C4-2B (cell line): ENCODE results near the gene TM4SF18.

ENCODE experiments used
- H3K27ac ChIP-seq: fragments of 450-650 bp; 2 replicates; pipeline ENCODE4 v1.5.1; 2017
- ZFX ChIP-seq: fragments of 450-650 bp; IDR thresholded peaks from 2 replicates; pipeline ENCODE4 v1.6.1; 2017
- TF ChIP-seq, protein P1 (sequence below): fragments of 450-650 bp; conservative IDR thresholded peaks from 2 replicates; pipeline ENCODE4 v1.5.1; 2017; ENCODE audit warnings: mild to moderate bottlenecking

Gene TM4SF18

DNA sequence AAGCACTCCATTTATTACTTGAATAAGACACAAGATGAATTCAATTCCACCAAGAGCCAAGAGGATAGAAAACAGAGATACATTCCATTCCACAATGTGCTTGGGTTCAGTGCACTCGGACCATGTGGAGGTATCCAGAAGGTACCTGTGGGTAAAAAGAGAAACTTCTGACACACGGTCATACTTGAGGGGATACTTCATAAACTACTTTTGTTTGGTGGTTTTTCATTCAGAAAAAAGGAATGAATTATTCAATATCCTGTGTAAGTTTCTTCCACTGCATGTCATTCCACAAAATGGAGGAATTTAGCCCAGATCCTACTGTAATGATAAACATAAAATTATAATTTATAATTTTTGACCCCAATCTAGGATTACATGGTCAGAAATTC, 38.3 kb upstream of the TM4SF18 start:
- TF ChIP-seq, protein P1, sequence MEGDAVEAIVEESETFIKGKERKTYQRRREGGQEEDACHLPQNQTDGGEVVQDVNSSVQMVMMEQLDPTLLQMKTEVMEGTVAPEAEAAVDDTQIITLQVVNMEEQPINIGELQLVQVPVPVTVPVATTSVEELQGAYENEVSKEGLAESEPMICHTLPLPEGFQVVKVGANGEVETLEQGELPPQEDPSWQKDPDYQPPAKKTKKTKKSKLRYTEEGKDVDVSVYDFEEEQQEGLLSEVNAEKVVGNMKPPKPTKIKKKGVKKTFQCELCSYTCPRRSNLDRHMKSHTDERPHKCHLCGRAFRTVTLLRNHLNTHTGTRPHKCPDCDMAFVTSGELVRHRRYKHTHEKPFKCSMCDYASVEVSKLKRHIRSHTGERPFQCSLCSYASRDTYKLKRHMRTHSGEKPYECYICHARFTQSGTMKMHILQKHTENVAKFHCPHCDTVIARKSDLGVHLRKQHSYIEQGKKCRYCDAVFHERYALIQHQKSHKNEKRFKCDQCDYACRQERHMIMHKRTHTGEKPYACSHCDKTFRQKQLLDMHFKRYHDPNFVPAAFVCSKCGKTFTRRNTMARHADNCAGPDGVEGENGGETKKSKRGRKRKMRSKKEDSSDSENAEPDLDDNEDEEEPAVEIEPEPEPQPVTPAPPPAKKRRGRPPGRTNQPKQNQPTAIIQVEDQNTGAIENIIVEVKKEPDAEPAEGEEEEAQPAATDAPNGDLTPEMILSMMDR = no peak
- no peak for TF ChIP-seq ZFX
- peak overlapping the region; percentile 28; the same call in 1 of the 2 replicates for H3K27ac ChIP-seq

DNA sequence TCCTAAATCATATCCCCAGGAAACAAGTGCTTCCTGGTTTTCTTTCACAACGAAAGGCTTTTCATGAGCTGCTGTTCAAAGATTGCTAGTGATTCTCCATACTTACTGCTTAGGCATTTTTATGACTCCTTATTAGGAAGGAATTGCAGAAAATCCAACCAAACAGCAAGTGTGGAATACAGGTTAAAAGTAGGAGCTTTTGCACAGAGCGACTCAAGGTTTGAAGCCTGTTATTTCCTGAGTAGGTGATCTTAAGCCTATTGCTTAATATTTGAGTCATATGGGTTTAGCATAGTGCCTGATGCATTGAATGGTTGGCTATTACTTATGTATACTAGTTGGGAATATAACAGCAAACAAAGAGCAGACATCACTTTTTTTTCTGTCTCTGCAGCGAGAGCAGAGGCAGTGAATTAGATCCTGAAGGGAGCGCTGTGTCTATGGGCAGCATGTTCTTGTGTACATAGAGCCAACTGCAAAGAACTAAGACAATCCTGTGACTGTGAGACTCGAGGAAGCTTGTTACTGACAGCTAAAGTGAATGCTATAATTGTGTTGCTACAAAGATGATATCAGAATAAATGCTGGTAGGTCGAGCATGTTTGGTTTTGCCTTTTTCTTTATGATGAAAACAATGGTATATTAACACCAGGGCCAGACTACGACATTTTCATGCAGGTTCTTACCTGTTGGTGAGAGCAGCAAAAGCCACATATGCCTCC, 37.7 kb upstream of the TM4SF18 start:
- no peak for TF ChIP-seq ZFX
- TF ChIP-seq, protein P1 = peak; percentile 17
- H3K27ac ChIP-seq = peak overlapping the region; percentile 28; the same call in 1 of the 2 replicates

DNA sequence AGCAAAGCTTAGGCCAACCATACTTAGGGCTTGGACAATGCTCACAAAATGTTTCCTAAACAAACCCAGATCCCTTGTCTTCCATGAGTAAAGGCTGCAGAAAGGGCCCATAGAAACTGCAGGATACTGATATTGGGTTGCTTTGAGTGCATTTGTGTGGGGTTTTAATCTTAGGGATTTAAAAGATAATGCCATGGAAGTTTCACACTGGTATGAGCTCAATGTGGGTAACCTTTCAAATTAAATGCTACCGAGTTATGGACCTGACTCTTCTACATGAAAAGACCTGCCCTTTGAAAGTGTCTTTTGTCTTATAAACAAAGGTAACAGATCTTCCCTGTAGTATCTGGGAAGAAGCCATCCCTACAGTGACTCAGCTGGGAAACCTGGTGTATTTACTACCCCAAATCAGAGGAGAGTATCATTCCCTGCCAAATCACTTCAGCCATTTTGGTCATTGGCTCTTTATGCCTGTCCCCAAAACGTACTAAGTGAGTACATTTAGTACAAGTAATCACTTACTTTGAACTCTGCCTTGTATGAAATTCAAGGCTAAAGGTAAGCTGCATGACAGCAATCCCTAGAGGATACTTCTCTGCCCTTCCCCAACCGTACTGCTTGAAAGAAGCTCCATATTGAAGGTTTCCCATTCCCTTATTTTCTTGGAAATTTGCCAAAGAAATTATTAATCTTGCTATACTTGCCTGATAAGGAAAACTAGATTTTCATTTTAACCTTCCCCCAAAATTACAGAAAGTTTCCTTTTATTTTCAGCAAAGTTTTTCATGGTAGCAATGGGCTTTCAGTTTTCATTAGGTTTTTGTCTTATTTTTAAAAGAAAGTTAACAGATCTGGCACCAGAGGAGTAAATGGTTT, 36.8 kb upstream of the TM4SF18 start:
- peak overlapping the region; percentile 59; the same call in 1 of the 2 replicates for H3K27ac ChIP-seq
- TF ChIP-seq ZFX = no peak
- TF ChIP-seq, protein P1 = no peak

DNA sequence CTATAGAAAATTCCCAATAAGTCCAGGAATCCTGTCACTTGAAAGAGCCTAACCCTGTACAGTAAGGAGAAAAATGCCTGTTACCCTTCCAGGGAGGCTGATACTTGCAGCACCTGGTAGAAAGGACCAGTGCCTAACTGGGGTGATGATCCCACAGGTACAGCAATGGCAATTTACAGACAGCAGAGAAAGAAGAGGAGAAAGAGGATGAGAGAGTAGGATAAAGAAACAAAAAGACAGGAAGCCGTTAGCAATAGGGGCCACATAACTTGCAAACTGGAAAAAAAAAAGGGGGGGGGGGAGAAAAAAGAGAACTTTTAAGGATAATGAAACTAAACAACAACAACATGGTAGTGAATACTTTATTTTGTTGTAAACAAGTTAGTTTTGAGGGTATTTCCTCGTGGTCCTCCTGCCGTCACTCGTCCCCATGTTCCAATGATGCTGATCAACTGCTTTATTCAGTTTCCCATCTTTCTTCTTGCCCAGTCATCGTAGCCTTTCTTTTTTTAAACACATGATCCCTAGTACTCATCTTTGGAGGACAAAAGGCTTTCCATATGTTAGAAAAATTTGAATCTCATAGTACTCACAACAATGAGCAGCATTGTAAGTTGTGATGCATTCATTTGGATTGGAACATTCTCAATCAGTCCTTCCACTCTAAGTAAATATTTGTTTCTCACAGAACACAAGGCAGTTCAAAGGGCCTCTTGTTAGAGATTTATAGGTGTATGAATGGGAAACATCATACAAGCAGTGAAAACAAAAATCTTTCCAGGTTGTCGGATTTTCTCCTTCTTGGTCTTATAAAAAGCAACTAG, 35.5 kb upstream of the TM4SF18 start:
- TF ChIP-seq, protein P1 = 0 out of 2 replicates have a peak, but pooled peaks have one; percentile 3
- TF ChIP-seq ZFX = no peak
- H3K27ac ChIP-seq = peak overlapping the region; percentile 39; the same call in 1 of the 2 replicates

DNA sequence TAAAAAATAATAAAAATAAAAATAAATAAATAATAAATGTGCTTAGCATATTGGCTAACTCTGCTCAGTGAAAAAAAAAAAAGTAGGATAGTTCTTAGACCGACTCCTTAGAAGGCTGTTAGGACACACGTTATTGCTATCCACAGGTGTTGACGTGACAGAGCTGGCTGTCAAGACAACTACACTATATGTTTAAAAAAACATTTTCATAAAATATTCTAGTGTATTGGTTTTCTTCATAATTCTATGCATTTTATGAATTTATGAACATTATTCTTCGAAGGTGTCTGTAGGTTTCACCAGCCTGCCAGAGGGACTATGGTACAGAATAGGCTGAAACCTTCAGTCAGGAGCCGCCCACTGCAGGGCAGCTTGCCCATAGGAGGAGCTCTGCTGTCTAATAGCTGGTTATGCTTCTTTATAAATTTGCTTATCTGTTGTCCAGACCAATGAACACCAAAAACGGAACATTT, 34.8 kb upstream of the TM4SF18 start:
- peak overlapping the region; percentile 39; the same call in 1 of the 2 replicates for H3K27ac ChIP-seq
- TF ChIP-seq ZFX = no peak
- TF ChIP-seq, protein P1 = peak; percentile 18; the same call in 1 of the 2 replicates

DNA sequence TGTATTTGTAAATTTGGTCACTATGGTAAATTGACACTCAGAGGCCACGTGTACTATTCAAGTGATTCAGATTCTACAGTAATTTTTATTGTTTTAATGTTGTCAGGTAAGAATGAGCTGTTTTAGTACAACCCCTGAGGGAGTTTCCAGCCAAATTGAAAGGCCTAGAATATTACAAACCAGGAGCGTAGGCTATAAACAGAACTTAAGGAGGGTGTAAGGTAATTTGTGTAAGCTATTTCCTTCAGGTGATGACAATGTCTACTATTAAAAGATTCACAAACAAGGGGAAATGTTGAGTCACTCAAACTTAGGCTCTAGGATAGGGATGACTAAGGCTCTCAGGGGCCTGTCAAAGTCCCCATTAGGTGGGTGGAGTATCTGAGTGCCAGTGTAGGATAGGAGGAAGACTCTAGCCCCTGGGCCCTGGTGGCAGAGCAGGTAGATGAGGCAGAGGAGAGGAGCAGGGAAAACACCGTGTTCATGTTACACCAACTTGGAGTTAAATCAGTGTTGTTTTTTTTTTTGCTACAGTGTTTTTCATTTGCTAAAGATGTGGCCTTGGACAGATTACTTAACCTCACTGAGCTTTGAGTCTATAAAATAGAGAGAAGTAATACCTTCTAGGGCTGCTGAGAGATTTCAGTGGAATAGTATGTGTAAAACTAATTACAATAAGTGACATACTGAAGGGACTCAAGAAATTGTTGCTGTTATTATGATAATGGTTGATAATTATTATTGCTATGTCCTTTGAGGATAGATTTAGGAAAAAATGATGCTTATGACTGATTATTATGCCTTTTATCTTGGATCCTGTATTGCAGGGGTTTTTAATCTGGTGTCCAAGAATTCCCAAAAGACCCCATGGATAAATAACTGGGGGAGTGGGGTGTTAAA, 33.8 kb upstream of the TM4SF18 start:
- no peak for TF ChIP-seq ZFX
- TF ChIP-seq, protein P1 = no peak
- no peak overlapping the region for H3K27ac ChIP-seq
